ENCODE results near the gene ZNF300.

GRCh38 chr5:150912312-150912814 lies 7.6 kb upstream of the ZNF300 start:
- no peak for TF ChIP-seq POLR2A (IDR thresholded peaks at IDR 0.05)
- TF ChIP-seq CTCF (IDR thresholded peaks at IDR 0.05): no peak
- no peak for TF ChIP-seq POLR2AphosphoS5 (IDR thresholded peaks at IDR 0.05; ENCODE audit: insufficient read depth in 1 of 2, low read depth in 1 of 2)
